ENCODE measurements around the gene AKAP13.

AKAP13 gene

DNA sequence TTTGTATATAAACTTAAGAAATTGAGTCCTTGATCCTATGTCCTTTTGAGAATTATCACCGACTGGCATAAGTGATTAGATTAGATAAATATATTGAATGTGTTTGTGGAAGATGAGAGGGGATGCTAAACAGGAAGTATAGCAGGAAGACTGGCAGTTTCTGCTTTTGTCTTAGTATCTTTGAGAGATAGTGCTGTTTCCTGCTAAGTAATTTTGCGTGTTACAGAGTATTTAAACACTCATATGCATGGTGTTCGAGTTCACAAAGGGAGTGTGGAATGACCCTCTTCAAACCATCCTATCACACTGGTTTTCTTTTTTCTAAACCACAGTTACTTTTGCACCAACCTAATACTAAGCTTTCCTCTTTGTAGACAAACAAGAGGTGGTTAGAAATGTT, 308.3 kb downstream of the AKAP13 start:
- DNase-seq, result no peak

DNA sequence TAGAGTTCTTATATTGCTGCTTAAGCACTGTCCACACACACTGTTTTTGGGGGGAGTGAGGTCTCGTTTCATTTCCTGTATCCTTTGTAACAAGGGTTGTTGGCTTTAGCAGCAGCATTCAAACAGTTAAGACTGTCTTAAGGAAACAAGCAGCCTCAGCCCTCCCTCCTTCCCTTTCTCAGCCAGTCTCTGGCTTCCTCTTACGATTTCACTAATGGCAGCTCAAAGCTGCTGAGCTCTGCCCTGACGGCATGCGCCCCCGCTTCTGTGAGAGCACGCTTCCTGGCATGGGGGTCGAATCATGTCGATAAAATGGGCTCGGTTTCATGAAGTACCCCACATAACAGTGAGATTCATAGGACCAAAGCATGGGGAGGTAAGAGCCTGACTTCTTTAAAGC, 309.3 kb downstream of the AKAP13 start:
- DNase-seq, result peak in 1 of 2 donors; percentile 46

DNA sequence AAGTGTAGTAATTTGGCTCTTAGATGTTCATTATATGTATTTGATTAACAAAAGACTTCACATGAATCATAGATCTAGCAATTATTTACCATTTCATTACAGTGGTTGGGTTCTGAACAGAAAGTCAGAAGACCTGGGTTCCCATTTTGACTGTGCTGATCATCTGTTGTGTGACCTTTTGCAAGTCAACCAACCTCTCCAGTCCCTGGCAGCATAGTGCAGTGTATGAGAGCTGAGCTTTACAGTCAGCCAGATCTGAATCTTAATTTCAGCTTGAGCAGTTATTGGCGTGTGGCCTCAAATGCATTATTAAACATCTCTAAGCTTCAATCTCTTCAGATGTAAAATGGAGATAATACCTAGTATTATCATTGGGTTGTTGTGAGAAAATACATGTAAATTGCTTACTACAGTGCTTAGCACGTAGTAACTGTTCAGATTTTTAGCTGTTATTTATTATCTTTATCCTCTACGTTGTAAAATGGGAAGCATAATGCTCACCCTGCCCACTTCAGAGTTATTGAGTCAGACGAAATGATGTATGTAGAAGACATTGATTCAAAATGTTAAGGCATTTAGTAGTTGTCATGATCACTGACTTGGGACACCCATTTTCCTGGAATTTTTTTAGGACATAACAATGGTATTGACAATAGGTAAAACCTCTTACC, 310.3 kb downstream of the AKAP13 start:
- peak in 1 of 2 donors; percentile 40 for DNase-seq

DNA sequence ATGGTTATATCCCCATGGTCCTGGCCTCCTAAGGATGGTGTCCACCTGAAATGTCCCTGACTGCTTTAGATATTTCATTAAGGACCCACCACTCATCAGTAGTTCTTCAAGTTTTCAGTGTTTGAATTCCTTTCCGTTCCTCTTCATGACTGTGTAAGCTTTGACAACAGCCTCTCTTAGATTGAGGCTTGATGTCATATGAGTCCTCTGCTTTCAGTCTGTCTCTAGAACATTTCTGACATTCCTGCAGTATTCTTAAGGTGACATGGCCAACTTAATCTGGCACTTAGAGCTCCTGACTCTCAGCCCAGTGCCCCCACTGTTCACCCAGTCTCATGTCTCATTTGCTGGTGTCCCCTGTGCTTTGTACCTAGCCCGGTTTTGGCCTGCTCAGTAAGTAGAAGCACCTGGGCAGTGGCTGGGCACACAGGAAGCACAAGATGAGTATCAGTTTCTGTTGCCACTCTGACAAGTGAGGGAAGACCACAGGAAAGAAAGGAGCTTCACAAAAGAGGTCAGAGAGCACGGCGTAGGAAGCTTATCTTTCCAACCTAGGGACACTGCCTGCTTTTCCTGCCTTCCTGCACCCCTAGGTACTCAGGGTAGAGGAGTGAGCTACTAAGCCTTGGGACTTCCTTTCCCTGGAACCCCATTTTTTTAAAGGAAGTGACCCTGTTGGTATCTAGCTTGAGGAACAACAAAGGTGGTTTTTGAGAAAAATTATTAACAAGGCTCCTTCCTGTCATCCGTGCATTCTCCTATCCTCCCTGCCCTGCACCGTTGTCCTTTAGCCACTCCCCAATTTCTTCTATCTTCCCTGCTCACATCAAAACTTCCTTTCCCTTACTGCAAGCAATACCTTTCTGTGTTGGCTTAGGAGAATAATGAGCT, 311.2 kb downstream of the AKAP13 start:
- DNase-seq, result no peak

- no peak for DNase-seq
Measured at GRCh38 chr15:85692321-85692720, 311.9 kb downstream of the AKAP13 start.

DNA sequence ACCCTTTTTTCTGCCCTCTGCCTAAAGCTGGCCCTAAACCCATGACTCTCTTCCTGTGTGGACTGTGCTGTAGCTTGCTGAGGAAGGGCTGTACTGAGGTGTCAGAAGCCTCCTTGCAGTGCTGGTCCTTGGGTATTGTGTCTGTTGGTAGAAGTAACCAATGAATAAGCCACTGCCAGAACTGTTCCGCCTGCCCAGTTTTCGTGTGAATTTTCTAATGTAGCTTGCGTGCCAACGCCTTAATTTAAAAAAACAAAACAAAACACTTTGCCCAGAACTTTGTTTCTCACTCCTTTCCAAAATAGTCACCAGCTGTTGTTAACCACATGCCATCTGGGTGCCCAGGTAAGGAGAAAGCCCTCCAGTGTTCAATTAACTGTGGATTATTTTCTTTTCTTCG, 312.5 kb downstream of the AKAP13 start:
- DNase-seq, result no peak

DNA sequence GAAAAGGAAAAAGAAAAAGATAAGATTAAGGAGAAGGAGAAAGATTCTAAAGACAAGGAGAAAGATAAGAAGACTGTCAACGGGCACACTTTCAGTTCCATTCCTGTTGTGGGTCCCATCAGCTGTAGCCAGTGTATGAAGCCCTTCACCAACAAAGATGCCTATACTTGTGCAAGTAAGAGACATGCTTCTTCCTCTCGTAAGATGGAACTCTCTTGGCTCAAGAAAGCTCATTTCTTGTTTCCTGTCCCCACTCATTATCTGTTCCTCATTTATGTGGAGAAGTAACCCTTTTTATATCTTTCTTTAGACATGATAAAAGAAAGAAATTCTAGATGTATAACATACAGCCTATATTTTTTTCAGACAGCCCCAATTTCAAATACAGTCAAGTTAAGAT, 312.9 kb downstream of the AKAP13 start:
- DNase-seq, result no peak

DNA sequence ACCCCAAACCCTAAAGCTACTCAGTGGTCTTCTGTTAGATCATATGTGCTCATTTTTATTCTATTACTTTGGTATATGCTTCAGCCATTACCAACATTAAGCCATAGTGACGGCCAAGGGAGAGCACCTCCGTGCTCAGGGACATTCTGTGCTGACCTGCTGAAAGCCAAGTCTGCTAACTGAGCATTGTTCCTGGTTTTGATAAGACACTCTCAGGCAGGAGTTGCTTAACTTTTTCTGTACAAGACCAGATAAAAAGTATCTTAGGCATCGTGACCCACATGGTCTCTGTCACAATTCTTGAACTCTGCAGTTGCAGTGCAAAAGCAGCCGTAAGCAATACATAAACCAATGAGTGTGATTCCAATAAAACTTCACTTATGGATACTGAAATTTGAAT, 313.7 kb downstream of the AKAP13 start:
- no peak for DNase-seq

GRCh38 chr15:85700767-85701166, 320.4 kb downstream of the AKAP13 start:
- no peak for DNase-seq

GRCh38 chr15:85702321-85703101, 322.1 kb downstream of the AKAP13 start:
- DNase-seq, result no peak

GRCh38 chr15:85704066-85704465, 323.7 kb downstream of the AKAP13 start:
- no peak for DNase-seq

GRCh38 chr15:85704720-85705429, 324.5 kb downstream of the AKAP13 start:
- DNase-seq, result no peak

DNA sequence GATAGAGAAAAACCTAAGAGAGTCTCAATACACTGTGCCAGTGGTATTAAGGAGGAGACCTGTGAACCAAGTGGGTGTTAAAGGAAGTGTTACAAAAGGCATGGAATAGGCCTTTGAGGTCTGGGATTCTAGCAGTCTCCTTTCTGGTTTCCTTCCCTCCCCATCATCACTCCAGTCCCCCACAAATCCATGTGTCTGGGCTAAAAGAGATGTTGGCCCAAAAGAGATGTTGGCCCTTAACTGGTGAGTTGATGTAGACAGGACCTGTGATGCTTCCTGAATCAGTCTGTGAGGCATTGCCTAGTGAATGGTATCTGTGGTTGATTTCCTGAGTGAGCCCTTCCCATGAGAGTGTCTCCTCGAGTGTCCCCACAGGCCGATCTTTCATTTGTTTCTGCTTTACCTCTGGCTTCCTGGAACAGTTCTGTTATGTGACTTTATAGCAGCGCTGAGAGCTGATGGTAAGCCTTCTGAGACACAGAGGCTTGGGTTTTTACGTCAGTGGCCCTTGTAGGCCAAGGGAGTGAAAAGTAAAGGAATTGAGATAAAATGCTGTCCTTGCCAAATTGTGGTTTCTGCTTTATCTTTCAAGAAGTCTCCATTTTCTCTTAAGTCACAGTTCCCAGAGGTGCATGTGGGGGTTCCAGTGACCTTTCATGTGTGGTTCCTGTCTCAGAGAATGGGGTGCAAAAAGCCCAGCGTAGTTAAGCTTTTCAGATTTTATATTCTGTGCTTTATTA, 326.5 kb downstream of the AKAP13 start:
- peak in 1 of 2 donors; percentile 34 for DNase-seq

GRCh38 chr15:85707519-85708338, 327.3 kb downstream of the AKAP13 start:
- no peak for DNase-seq

DNA sequence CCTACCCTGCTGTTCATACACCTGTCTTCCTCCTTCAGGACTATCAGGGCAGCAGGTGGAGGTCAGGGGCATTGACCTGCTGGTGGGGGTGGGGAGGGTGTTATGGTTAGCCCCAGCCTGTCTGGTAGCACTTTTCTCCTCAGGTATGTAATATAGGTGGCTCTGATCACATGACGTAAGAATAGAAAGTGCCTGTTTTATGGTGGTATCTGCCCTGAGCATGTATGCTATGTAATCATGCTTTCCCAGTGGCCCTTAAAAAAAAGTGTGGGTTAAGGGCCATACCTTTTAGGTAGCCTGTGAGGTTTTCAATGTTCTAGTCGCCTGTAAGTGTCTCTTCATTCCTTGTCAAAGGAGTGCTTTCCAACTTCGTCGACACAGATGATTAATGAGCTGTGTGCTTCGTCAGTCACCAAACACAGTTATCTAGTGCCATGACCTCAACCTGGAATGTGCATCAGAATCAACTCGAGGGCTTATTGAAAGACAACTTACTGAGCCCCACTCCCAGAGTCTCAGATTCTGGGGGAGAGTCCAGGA, 328.1 kb downstream of the AKAP13 start:
- DNase-seq, result no peak

DNA sequence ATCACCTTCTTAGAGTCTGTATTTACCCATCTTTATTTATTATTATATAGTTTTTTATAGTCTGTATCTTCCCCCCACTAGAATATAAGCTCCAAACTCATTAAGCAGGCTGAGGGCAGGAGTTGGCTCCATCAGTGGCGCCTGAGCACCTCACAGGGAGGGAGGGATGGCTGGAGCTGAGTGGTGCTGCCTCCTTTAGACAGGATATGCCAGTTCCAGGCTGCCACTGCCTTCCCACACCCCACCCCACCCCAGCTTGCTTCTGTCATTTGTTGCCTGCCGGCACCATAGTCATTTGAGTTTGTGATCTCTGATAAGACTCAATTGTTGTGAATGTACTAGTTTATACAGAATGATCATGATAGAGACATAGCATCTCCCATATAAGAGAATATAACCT, 328.8 kb downstream of the AKAP13 start:
- no peak for DNase-seq

- DNase-seq, result no peak
Measured at GRCh38 chr15:85710340-85710842, 330.0 kb downstream of the AKAP13 start.

DNA sequence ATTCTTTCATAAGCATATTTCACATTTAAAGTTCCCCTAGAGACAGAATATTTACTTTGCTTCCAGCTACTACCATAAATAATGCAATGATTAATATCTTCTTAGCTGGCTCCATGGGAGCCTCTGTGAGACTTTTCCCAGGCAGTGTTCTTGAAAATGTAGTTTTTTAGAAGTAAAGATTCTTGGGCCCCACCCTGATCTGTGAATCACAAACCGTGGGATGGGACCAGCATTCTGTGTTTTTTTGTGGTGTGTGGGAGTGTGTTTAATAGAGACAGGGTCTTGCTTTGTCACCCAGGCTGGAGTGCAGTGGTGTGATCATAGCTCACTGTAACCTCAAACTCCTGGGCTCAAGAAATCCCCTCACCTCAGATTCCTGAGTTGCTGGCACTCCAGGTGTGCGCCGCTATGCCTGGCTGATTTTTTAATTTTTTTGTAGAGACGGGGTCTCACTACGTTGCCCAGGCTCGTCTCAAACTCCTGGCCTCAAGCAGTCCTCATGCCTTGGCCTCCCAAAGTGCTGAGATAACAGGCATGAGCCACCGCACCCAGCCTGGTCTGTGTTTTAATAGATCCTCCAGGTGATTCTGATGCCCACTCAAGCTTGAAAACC, 331.3 kb downstream of the AKAP13 start:
- no peak for DNase-seq

DNA sequence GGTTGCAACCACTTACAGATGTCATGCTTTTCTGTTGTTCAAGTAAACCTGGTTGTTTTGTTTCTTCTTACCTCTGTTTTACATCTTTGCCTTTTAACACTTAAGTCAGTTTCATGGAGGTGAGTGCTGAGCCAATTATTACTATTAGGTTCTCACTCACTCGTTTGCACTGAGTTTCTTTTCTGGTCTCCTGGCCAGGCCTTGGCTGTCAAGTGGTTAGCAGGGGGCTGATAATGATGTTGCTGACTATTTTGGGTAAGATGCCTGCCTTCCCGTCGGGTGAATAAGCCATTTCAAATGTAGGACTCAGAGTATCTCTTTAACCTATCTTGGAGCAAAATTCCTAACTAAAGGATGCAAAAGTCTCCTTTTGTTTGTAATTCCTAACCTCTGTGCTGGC, 335.9 kb downstream of the AKAP13 start:
- no peak for DNase-seq

- DNase-seq, result no peak
Measured at GRCh38 chr15:85717212-85717611, 336.8 kb downstream of the AKAP13 start.
